Right atrium auricular region (tissue), 2 donors: ENCODE measurements around the gene KCND3. TPM values are rescaled to one million over a fixed set of nuclear protein-coding genes. Genes with fewer than 3 reads are reported as not detected.

Experiments used
- DNase-seq: peaks from one replicate; pipeline ENCODE4 v3.0.0-alpha.2; 2019; ENCODE audit warnings: low spot score
- H3K27ac ChIP-seq, 2 donors: fragments of 200-600 bp; sonication (generic); 1 replicate in 1 of 2; 2 replicates in 1 of 2; pipeline ENCODE4 v1.5.1; 2016 to 2019
- H3K27me3 ChIP-seq, 2 donors: fragments of 200-600 bp; sonication (generic); one replicate each; pipeline versions ENCODE4 v1.5.1 to v1.6.0; 2017 to 2019
- H3K36me3 ChIP-seq: fragments of 200-600 bp; sonication (generic); one replicate; pipeline ENCODE4 v1.5.1; 2016
- H3K4me1 ChIP-seq, 2 donors: fragments of 200-600 bp; sonication (generic); one replicate each; pipeline versions ENCODE4 v1.5.1 to v1.6.0; 2017 to 2019
- H3K4me3 ChIP-seq, 2 donors: fragments of 200-600 bp; sonication (generic); 1 replicate in 1 of 2; 2 replicates in 1 of 2; pipeline ENCODE4 v1.5.1; 2017 to 2019; ENCODE audit warnings: mild to moderate bottlenecking in 1 of 2, moderate library complexity in 1 of 2
- H3K9me3 ChIP-seq, 2 donors: fragments of 200-600 bp; sonication (generic); one replicate each; pipeline ENCODE4 v1.5.1; 2019
- total RNA-seq, 2 donors: library from RNA; depleted of rRNA; stranded (reverse); fragments of >200 nt; gene quantifications; one replicate each; pipeline ENCODE4 v1.1.0, GENCODE V29; 2016
- TF ChIP-seq, protein P1 (sequence below), 2 donors: fragments of 200-600 bp; sonication (generic); IDR thresholded peaks; one replicate each; pipeline ENCODE4 v1.5.1; 2019; ENCODE audit warnings: antibody characterized with exemption in 2 of 2

Gene KCND3
- total RNA-seq, 2 donors from 2014 or later: 19.6 to 24.9 TPM

DNA sequence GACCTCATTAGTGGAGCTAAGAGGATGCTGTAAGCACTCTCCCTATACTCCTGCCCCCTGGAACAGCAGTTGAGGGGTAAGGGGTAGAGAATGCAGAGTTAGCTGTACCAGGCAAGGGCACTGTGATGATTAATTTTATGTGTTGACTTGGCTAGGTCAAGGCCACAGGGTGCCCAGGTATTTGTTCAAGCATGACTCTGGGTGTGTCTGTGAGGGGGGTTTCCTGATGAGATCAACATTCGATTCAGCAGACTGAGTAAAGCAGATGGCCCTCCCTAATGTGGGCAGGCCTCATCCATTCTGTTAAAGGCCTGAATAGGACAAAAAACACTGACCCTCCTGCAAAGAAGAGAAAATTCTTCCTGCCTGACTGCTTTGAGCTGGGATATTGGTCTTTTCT lies 110.8 kb downstream of the KCND3 start:
- DNase-seq: no peak
- Histone ChIP-seq H3K36me3 (no peaks in the 10 kb centered on the region), H3K27ac (no peak overlapping the region), H3K4me3 (no peak overlapping the region), H3K27me3 (no peaks in the 10 kb centered on the region), H3K4me1 (peaks cover 0 to 57% of the 10 kb centered on the region in 2 donors), H3K9me3 (no peaks in the 10 kb centered on the region)
- TF ChIP-seq, protein P1, sequence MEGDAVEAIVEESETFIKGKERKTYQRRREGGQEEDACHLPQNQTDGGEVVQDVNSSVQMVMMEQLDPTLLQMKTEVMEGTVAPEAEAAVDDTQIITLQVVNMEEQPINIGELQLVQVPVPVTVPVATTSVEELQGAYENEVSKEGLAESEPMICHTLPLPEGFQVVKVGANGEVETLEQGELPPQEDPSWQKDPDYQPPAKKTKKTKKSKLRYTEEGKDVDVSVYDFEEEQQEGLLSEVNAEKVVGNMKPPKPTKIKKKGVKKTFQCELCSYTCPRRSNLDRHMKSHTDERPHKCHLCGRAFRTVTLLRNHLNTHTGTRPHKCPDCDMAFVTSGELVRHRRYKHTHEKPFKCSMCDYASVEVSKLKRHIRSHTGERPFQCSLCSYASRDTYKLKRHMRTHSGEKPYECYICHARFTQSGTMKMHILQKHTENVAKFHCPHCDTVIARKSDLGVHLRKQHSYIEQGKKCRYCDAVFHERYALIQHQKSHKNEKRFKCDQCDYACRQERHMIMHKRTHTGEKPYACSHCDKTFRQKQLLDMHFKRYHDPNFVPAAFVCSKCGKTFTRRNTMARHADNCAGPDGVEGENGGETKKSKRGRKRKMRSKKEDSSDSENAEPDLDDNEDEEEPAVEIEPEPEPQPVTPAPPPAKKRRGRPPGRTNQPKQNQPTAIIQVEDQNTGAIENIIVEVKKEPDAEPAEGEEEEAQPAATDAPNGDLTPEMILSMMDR (IDR thresholded peaks at IDR 0.05): no peak

DNA sequence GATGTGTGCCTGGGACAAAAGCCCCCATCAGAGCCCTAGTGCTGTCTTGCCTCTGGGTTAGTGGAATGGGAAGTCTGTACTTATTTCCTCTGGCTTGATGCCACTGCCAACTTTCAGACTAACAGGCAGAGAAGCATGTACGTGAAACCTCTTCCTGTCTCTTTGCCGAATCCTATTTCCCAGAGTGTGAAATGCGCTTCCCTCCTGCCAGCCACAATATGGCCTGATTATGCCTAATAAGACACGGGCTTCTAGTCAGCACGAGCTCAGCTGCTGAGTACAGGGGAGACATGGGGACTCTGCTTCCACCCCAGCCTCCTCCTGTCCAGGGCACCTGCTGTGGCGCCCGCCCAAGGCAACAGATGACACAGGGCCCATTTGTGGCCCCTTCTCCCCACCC lies 111.4 kb downstream of the KCND3 start:
- Histone ChIP-seq H3K4me1 (peaks cover 0 to 58% of the 10 kb centered on the region in 2 donors), H3K27ac (no peak overlapping the region), H3K9me3 (no peaks in the 10 kb centered on the region), H3K4me3 (no peak overlapping the region), H3K27me3 (no peaks in the 10 kb centered on the region), H3K36me3 (no peaks in the 10 kb centered on the region)
- no peak for DNase-seq
- TF ChIP-seq, protein P1 (IDR thresholded peaks at IDR 0.05): no peak

DNA sequence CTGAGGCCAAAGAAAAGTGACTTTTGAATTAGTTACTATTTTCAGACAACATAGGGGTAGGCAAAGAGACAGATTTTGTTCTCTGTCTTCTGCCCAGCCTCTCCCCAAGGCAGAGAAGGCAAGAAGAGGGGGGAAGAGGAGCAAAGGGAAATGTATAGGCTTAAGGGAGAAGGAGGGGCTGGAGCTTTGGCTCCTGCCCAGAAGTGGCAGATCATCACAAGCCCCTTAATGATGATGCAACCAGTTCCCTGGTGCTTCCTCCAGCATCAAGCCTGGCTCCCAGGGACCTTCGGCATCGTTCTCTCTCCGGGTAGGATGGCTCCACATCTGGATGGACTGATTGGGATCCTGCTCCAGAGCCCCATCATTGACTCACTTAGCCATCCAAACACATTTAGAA lies 112.8 kb downstream of the KCND3 start:
- no peak overlapping the region for H3K4me3 ChIP-seq
- no peak for DNase-seq
- H3K36me3 ChIP-seq: no peaks in the 10 kb centered on the region
- H3K4me1 ChIP-seq: peaks cover 0 to 46% of the 10 kb centered on the region in 2 donors
- H3K27me3 ChIP-seq: no peaks in the 10 kb centered on the region
- peak overlapping the region in 1 of 2 donors; percentile 6 for H3K27ac ChIP-seq
- TF ChIP-seq, protein P1 (IDR thresholded peaks at IDR 0.05): no peak
- no peaks in the 10 kb centered on the region for H3K9me3 ChIP-seq

DNA sequence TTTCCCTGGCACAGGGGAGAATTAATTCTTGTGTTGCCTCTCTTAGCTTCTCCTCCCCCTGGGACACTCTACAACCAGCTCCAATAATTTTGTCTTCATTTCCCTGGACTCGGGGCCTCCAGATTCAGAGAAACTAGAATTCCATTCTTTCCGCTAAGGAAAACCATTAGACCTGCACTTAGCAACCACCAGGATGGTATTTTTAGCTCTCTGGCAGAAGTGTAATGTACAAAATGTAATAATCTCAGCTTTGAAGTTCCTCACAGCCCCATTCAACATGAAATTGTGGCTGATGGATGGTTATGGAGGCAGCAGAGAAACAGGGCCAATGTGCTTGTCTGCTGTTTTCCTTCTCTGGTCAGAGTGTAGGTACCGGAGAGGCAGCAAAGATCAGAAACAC lies 113.8 kb downstream of the KCND3 start:
- Histone ChIP-seq H3K4me1 (peaks cover 0 to 36% of the 10 kb centered on the region in 2 donors), H3K4me3 (no peak overlapping the region), H3K36me3 (no peaks in the 10 kb centered on the region), H3K27ac (peak overlapping the region in 1 of 2 donors; percentile 6), H3K27me3 (no peaks in the 10 kb centered on the region), H3K9me3 (no peaks in the 10 kb centered on the region)
- TF ChIP-seq, protein P1 (IDR thresholded peaks at IDR 0.05): no peak
- no peak for DNase-seq

DNA sequence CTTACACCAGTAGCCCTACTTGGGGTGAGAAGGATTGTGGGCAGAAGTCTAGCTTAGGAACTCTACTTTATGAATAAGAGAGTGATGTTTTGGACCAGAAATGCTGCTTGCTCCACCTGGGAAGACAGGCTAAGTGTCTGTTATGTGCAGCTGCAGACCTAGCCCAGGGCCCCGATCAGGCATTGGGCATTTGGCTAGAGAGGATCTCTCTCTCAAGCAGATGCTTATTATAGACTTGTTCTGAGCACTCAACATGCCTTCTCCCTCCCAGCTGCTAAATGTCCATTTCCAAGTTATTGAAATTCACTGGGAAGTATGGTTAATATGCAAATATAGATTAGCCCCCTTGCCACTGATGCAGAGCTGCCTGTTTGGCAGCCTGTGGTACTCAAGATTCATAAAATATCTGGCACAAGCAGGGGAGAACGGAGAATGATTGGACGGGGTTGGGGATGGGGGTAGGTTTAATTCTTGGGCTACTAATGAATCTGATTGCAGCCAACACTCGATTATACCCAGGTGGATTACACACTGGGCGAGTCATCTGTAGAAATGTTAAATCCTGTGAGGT lies 115.9 kb downstream of the KCND3 start:
- no peaks in the 10 kb centered on the region for H3K36me3 ChIP-seq
- no peaks in the 10 kb centered on the region for H3K9me3 ChIP-seq
- no peaks in the 10 kb centered on the region for H3K27me3 ChIP-seq
- no peak for DNase-seq
- H3K4me3 ChIP-seq: no peak overlapping the region
- no peak overlapping the region for H3K27ac ChIP-seq
- H3K4me1 ChIP-seq: peaks cover 0 to 30% of the 10 kb centered on the region in 2 donors
- TF ChIP-seq, protein P1 (IDR thresholded peaks at IDR 0.05): no peak

DNA sequence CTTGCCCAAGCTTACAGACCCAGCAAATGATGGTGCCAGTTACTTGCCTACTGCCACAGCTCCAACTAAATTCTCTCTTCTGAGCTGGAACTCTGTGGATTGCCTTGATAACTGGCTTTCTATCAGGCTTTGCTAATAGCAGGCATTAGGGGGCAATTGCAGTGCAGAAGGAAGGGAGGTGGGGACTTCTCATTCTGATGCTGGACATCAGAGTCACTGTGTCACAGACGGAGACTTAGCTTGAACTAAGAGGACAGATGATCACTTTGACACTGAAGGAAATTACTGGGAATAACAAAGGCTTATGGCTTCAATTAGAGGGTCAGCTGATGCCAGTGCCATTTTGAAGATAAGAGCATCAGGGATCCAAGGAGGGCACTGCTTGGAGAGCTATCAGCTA lies 119.3 kb downstream of the KCND3 start:
- H3K4me3 ChIP-seq: no peak overlapping the region
- H3K9me3 ChIP-seq: no peaks in the 10 kb centered on the region
- H3K36me3 ChIP-seq: no peaks in the 10 kb centered on the region
- H3K27me3 ChIP-seq: no peaks in the 10 kb centered on the region
- TF ChIP-seq, protein P1 (IDR thresholded peaks at IDR 0.05): no peak
- peaks cover 0 to 5% of the 10 kb centered on the region in 2 donors for H3K4me1 ChIP-seq
- no peak overlapping the region for H3K27ac ChIP-seq
- DNase-seq: no peak
